MM.1S (cell line): ENCODE measurements around the gene OSBPL2.

Experiments used
- DNase-seq: peaks from one replicate; pipeline ENCODE4 v3.0.0-alpha.2; 2015
- H2AFZ ChIP-seq: fragments of 300-600 bp; sonication (generic); 2 replicates; pipeline ENCODE4 v1.6.0; 2016; ENCODE audit warnings: antibody characterized with exemption, low read length
- H3F3A ChIP-seq: fragments of 300-600 bp; sonication (generic); 2 replicates; pipeline ENCODE4 v1.6.1; 2016; ENCODE audit warnings: mild to moderate bottlenecking, antibody characterized with exemption, low read length, moderate library complexity, mixed read lengths; ENCODE audit not compliant: insufficient read depth
- H3K27ac ChIP-seq: fragments of 300-600 bp; sonication (generic); 2 replicates; pipeline ENCODE4 v1.5.1; 2016; ENCODE audit warnings: mild to moderate bottlenecking, low read length
- H3K27me3 ChIP-seq: fragments of 300-600 bp; sonication (generic); replicated peaks from 2 replicates; pipeline ENCODE4 v1.6.0; 2016; ENCODE audit warnings: low read length; ENCODE audit not compliant: insufficient read depth
- H3K36me3 ChIP-seq: fragments of 300-600 bp; sonication (generic); replicated peaks from 2 replicates; pipeline ENCODE4 v1.6.1; 2016; ENCODE audit warnings: mild to moderate bottlenecking, low read length, mixed read lengths; ENCODE audit not compliant: insufficient read depth
- H3K4me1 ChIP-seq: fragments of 300-600 bp; sonication (generic); 2 replicates; pipeline ENCODE4 v1.6.1; 2016; ENCODE audit warnings: low read length, mixed read lengths
- H3K4me2 ChIP-seq: fragments of 300-600 bp; sonication (generic); 2 replicates; pipeline ENCODE4 v1.6.0; 2016; ENCODE audit warnings: low read depth, low read length
- H3K4me3 ChIP-seq: fragments of 300-600 bp; sonication (generic); 2 replicates; pipeline ENCODE4 v1.5.1; 2016; ENCODE audit warnings: low read length, mixed read lengths
- H3K79me2 ChIP-seq: fragments of 300-600 bp; sonication (generic); 2 replicates; pipeline ENCODE4 v1.6.1; 2016; ENCODE audit warnings: mixed run types, low read length, mixed read lengths
- H3K9ac ChIP-seq: fragments of 300-600 bp; sonication (generic); 2 replicates; pipeline ENCODE4 v1.6.1; 2016; ENCODE audit warnings: low read length, mixed read lengths
- H3K9me2 ChIP-seq: fragments of 300-600 bp; sonication (generic); replicated peaks from 2 replicates; pipeline ENCODE4 v1.6.1; 2016; ENCODE audit warnings: mild to moderate bottlenecking, low read length, mixed read lengths; ENCODE audit not compliant: insufficient read depth
- H3K9me3 ChIP-seq: fragments of 300-600 bp; sonication (generic); replicated peaks from 2 replicates; pipeline ENCODE4 v1.6.1; 2016; ENCODE audit warnings: mild to moderate bottlenecking, low read length, mixed read lengths; ENCODE audit not compliant: insufficient read depth
- H4K20me1 ChIP-seq: fragments of 300-600 bp; sonication (generic); 2 replicates; pipeline ENCODE4 v1.6.1; 2016; ENCODE audit warnings: mild to moderate bottlenecking, low read length, moderate library complexity, mixed read lengths; ENCODE audit not compliant: insufficient read depth
- EZH2 ChIP-seq: fragments of 300-600 bp; sonication (generic); optimal IDR thresholded peaks from 2 replicates; pipeline ENCODE3; 2017; ENCODE audit warnings: low read depth, mild to moderate bottlenecking, antibody characterized with exemption, low read length, mixed read lengths
- EZH2phosphoT487 ChIP-seq: fragments of 300-600 bp; sonication (generic); IDR thresholded peaks from 2 replicates; pipeline ENCODE4 v1.6.1; 2018; ENCODE audit warnings: antibody characterized with exemption, low read length
- TF ChIP-seq, protein P1 (sequence below): fragments of 300-600 bp; sonication (generic); IDR thresholded peaks from 2 replicates; pipeline ENCODE4 v1.5.1; 2016; ENCODE audit warnings: antibody characterized with exemption, low read length, mixed read lengths

Gene OSBPL2

DNA sequence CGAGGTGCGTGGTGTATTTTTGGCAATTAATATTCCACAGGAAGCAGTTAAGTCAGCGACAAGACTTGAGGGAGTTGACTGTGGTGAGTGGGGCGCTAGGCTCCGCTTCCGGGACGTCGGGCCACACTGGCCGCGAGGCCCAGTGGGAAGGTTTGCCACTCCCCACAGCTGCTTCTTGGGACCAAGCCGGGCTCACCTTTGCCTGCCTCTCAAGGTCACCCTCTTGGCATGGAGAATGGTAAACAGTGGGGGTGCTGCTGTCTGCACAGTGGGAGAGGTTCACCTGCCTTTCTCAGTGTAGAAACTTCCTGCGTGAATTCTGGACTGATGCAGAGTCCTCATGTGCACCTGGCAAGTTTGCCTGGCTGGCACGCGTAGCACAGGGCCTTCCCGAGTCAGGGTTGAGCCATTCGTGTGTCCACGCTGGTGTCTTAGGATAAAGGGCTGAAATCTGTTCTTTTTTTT is 6.4 kb downstream of the OSBPL2 start:
- H3K9ac ChIP-seq = no peak overlapping the region
- H3F3A ChIP-seq = no peaks in the 10 kb centered on the region
- no peaks in the 10 kb centered on the region for H3K9me3 ChIP-seq
- no peaks in the 10 kb centered on the region for H4K20me1 ChIP-seq
- no peak for TF ChIP-seq EZH2phosphoT487
- no peak for TF ChIP-seq EZH2
- TF ChIP-seq, protein P1, sequence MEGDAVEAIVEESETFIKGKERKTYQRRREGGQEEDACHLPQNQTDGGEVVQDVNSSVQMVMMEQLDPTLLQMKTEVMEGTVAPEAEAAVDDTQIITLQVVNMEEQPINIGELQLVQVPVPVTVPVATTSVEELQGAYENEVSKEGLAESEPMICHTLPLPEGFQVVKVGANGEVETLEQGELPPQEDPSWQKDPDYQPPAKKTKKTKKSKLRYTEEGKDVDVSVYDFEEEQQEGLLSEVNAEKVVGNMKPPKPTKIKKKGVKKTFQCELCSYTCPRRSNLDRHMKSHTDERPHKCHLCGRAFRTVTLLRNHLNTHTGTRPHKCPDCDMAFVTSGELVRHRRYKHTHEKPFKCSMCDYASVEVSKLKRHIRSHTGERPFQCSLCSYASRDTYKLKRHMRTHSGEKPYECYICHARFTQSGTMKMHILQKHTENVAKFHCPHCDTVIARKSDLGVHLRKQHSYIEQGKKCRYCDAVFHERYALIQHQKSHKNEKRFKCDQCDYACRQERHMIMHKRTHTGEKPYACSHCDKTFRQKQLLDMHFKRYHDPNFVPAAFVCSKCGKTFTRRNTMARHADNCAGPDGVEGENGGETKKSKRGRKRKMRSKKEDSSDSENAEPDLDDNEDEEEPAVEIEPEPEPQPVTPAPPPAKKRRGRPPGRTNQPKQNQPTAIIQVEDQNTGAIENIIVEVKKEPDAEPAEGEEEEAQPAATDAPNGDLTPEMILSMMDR = no peak
- no peak overlapping the region for H3K27ac ChIP-seq
- no peaks in the 10 kb centered on the region for H3K4me1 ChIP-seq
- no peaks in the 10 kb centered on the region for H3K9me2 ChIP-seq
- H2AFZ ChIP-seq = no peak overlapping the region
- DNase-seq = no peak
- H3K4me3 ChIP-seq = no peak overlapping the region
- no peak overlapping the region for H3K4me2 ChIP-seq
- H3K36me3 ChIP-seq = no peaks in the 10 kb centered on the region
- no peaks in the 10 kb centered on the region for H3K27me3 ChIP-seq
- H3K79me2 ChIP-seq = peaks cover 79% of the 10 kb centered on the region

GRCh38 chr20:62245911-62246280 is 7.6 kb downstream of the OSBPL2 start:
- H2AFZ ChIP-seq = no peak overlapping the region
- no peaks in the 10 kb centered on the region for H3F3A ChIP-seq
- H3K4me3 ChIP-seq = no peak overlapping the region
- DNase-seq = no peak
- H3K79me2 ChIP-seq = peaks cover 74% of the 10 kb centered on the region
- H3K9ac ChIP-seq = no peak overlapping the region
- H4K20me1 ChIP-seq = no peaks in the 10 kb centered on the region
- H3K9me3 ChIP-seq = no peaks in the 10 kb centered on the region
- no peaks in the 10 kb centered on the region for H3K9me2 ChIP-seq
- TF ChIP-seq, protein P1 = no peak
- TF ChIP-seq EZH2phosphoT487 (no peak), EZH2 (no peak)
- no peak overlapping the region for H3K27ac ChIP-seq
- H3K4me1 ChIP-seq = no peaks in the 10 kb centered on the region
- H3K36me3 ChIP-seq = no peaks in the 10 kb centered on the region
- no peak overlapping the region for H3K4me2 ChIP-seq
- no peaks in the 10 kb centered on the region for H3K27me3 ChIP-seq

GRCh38 chr20:62246431-62246830 is 8.1 kb downstream of the OSBPL2 start:
- Histone ChIP-seq H3K4me3 (no peak overlapping the region), H3K36me3 (no peaks in the 10 kb centered on the region), H3K9me3 (no peaks in the 10 kb centered on the region), H3K9ac (no peak overlapping the region), H3K79me2 (peaks cover 69% of the 10 kb centered on the region), H3K27me3 (no peaks in the 10 kb centered on the region), H3K9me2 (no peaks in the 10 kb centered on the region), H2AFZ (no peak overlapping the region), H3K4me1 (no peaks in the 10 kb centered on the region), H3F3A (no peaks in the 10 kb centered on the region), H3K4me2 (no peak overlapping the region), H3K27ac (no peak overlapping the region), H4K20me1 (no peaks in the 10 kb centered on the region)
- TF ChIP-seq EZH2 (no peak), EZH2phosphoT487 (no peak)
- TF ChIP-seq, protein P1 = no peak
- no peak for DNase-seq
